GM19240 (cell line): ENCODE data around the gene RPL23.

ENCODE experiments used
- DNase-seq: peaks from one replicate; pipeline ENCODE4 v3.0.0; 2011; ENCODE audit warnings: low spot score; ENCODE audit not compliant: insufficient read length

Gene RPL23

DNA sequence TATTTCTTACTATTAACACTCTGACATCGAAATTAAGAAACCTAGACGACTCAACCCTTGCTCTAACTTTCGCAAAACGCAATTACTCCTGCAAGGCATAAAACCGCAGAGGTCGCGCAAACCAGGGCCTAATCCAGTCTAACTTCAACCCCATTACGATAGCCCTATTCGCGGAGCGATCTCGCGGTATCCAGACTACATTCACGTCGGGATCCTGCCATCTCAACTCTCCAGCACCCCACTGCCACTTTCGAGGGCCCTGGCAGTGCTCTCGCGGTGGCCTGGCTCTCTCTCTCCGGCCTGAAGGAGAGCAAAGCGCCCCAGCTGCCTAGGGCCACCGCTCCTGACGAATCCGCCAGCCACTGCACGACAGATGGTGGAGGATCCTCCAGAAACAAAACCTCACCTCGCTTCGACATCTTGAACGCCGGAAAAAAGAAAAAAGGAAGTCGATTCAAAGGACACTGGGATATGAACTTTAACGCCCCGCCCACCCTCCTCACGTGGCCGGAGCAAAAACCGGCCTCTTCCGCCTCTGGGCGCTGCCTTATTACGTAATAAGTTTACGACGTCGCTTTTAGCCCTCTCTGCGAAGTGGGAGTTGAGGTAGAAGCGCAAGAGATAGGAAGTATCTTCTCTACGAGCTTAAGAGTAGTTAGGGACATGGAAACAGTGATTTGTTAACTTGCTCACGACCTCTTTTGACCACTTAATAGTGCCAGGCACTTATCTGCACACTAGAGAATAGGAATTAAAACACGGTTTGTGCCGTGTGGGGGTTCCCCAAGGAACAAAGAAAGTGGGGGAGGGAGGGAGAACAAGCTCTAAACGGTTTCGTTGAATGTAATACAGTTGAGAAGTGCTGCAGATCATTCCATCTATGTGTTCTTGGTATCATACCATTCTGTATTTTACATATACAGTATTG is at the start of gene RPL23:
Gene RPL23 (minus strand): TSS at position 430 of the 928 bp plus-strand sequence. CDS start 11 bp downstream, at position 419.
- DNase-seq: peak; percentile 81

DNA sequence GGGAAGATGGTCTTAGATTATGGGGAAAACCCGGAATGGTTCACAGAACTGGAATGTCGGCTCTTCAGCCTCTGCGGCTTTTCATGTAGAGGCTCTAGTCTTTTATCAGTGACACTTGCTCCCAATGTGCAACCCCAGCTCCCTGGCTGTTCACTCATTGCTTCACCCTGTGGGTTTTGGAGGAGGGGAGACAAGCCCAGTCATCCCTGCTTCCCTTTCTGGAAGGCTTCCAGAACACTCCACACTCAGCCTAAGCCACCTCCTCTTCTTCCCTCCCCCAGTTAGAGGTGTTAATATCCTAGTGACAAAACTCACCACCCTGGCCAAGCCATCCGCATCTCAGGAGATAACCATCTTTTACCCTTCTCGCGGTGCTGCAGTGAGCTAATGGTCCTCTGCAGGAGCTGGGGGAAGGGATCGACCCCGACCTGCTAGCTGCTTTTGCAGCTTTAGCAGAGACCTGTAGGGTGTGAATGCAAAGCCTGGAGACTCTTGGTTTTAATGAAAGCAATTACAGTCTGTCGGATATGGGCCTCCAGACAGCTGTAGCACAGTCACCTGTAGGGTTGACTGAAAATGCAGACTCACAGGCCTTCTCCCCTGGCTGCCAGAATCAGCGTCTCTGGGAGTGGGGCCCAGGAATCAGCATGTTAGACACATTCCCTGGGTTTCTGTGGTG is 47.6 kb upstream of the RPL23 start:
- DNase-seq: no peak

GRCh38 chr17:38899421-38899820 is 45.9 kb upstream of the RPL23 start:
- DNase-seq: no peak

DNA sequence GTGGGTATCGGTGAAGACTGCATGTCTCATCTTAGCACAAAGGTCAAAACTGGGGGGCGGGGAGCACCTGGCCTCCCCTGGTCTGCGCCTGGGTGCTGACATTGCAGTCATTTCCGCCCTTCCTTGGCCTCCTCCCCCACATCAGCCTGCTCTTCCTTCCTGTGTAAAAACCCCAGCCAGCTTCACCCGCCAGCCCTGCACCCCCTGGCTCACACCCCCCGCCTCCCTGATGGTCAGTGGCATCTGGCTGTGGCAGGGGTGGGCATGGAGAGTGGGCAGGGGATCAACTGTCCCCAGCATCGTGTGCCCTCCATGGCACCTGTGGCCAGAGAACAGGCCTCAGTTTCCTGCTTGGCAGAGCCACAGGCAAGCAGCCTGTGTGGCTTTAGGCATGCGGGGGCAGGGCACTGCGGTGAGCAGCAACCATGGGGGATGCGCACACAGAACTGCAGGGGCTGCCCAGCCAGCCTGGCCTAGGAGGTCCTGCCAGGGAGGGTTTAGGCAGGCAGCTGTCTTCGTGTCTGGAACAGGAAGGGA is 45.4 kb upstream of the RPL23 start:
- peak; percentile 96 for DNase-seq

GRCh38 chr17:38898291-38898679 is 44.8 kb upstream of the RPL23 start:
- no peak for DNase-seq

DNA sequence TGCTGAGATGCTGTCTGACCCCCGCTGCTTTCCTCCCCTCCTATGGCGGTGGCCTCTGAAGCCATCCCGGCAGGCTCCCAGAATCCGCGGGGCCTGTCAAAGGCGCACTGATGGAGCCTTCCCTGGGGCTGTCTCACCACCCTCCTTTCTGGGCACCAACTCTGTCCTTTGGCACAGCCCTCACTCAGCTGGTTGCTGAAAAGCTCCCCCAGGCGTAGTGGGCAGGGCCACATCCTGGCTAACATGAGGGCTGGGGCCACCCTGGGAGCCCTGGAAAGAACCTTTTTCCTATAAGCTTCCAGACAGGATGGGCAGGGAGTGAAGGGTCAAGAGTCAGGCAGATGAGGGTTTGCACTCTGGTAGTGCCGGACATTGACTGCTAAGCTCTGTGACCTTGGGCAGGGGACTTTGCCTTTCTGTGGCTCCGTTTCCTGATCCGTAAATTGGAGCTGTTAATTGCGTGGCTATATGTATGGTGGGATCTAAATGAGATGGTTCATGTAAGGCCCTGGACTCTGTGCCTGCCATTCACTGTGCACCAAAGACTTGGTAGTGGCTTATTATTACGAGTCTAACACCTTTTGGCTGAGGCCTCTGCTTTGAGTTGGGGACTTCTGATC is 44.3 kb upstream of the RPL23 start:
- no peak for DNase-seq

GRCh38 chr17:38897176-38897575 is 43.7 kb upstream of the RPL23 start:
- no peak for DNase-seq

DNA sequence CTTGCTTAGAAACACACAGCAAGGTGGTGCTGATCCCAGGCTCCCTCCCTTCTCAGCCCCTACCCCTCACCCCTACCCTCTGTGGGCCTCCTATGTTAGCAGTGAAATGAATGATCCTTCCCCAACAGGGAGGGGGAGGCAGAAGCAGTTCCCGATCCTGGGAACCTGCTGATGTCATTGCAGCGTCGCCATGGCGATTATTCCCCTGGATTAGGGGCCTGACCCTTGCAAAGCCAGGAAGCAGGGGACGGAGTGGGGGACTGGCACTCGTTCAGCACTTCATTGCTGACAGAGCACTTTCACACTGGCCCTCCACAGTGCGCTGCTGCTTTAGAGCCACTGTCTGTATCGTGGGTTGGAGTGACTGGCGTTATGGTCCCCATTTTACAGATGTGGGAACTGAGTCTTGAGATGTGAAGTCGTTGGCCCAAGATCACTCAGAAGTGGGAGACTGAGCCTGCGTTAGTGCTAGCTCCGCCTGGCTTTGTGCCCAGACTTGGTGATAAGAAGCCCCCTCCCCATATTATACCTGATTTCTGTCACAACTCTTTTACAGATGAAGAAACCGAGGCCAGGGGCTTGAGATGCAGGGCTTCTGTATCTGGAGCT is 42.9 kb upstream of the RPL23 start:
- DNase-seq: no peak

DNA sequence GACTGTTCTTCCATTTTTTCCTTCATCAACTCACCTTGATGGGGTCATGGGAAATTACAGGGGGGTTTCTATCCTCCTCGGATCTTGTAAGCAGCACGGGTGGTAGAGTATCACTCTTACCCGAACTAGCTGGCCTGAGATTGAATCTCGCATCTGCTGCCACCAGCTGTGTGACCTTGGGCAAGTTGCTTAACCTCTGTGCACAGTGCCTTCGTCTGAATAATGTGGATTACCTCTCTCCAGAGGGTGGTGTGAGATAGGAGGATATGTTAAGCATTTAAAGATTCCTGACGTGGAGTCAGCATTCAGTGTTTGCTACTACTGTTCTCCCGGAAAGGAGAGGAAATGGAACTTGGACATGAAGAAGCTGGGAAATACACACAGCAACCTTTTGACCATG is 40.8 kb upstream of the RPL23 start:
- DNase-seq: no peak

DNA sequence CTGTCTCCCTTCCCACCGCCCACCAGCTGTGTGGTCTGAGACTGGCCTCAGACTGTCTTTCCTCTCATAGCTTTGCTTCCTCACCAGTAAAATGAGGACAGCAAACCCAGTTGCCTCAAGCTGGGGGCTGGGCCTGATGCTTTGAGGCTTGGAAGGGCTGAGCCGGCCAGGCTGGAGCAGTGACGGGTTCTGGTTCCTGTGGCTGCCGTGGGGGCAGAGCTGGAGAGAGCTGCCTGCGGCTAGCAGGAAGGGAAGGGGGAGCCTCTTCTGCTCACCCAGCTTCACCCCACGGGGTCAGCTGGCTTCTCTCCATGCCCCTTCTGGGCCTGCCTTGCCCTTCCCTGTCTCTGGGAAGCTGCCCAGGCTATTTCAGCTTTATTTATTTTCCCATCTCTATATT is 40.1 kb upstream of the RPL23 start:
- DNase-seq: no peak

DNA sequence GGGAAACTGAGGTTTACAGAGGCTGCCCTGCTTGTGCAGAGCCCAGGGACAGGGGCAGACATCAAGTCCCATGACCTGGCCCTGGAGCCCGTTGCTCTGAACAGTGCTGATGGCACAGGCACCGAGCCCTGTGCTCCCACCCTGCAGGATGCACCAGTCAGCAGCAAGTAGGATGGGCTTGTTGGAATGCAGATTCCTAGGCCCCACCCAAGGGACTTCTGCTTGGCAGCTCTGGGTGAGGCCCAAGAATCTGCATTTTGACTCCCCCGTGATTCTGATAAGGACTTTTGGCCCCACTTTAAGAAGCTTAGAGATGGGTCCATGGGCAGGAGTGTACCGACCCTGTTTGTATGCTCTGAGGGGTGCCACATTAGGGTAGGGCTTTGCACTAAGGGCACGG is 39.6 kb upstream of the RPL23 start:
- no peak for DNase-seq

- DNase-seq: no peak
These were observed 39.1 kb upstream of the RPL23 start for GRCh38 chr17:38892620-38893019.

GRCh38 chr17:38892083-38892482 is 38.6 kb upstream of the RPL23 start:
- no peak for DNase-seq

GRCh38 chr17:38891441-38891840 is 37.9 kb upstream of the RPL23 start:
- DNase-seq: no peak

DNA sequence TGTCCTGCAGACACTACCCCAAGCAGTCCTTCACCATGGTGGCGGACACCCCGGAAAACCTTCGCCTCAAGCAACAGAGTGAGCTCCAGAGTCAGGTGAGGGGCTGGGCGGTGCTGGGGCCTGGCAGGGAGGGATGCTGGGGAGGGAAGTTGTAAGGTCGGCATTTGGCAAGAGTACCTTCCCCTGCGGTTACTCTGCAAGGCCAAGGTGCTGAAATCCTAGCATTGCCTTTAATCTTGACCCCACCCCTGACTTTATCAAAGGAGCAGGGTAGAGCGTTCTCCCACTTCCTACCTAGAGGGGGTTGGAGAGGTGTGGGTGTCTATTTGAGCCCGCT is 36.9 kb upstream of the RPL23 start:
- no peak for DNase-seq

DNA sequence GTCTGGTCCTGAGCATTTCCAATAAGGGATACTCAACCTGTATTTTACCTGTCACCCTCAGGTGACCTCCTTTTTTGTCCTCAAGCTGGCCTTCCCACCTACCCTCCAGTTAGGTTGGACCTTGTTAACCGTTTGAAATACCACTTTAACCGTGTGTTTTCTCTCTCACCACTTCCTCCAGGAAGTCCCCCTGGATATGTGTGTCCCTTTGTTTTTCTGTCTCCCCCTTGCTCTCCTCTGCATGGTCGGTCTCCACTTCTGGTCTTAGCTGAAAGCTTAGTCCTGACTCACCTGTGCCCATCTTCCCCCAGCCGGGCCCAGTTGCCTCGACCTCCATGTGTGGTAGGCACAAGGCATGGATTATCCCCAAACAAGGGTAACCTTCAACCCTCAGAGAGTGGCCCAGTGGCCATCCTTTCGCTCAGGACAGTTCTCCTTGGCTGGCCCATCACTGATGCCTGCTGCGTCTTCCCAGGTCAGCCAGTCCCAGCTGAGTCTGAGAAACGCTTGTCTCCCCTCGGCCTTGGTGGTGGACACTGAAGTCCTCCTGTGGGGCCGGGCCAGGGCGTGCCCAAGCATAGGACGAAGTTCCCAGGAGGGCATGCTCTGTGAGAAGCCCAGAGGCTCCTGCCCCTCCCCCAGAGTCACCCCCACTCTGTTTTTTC is 36.4 kb upstream of the RPL23 start:
- no peak for DNase-seq

DNA sequence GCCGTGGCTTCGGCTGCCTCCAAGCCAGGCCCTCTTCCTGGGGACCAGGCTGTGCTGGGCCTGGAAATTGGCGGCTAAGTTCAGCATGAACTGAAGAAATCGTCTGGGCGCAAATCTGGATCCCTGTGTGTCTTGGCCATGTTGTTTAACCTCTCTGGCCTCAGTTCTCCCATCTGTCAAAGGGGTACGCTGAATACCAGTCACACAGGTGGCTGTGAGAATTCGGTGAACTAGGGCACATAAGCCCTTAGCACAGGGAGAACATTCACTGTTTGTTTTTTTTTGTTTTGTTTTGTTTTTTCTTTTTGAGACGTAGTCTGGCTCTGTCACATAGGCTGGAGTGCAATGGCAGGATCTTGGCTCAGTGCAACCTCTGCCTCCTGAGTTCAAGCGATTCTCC is 35.3 kb upstream of the RPL23 start:
- DNase-seq: no peak

GRCh38 chr17:38886643-38887010 is 33.1 kb upstream of the RPL23 start:
- DNase-seq: no peak

DNA sequence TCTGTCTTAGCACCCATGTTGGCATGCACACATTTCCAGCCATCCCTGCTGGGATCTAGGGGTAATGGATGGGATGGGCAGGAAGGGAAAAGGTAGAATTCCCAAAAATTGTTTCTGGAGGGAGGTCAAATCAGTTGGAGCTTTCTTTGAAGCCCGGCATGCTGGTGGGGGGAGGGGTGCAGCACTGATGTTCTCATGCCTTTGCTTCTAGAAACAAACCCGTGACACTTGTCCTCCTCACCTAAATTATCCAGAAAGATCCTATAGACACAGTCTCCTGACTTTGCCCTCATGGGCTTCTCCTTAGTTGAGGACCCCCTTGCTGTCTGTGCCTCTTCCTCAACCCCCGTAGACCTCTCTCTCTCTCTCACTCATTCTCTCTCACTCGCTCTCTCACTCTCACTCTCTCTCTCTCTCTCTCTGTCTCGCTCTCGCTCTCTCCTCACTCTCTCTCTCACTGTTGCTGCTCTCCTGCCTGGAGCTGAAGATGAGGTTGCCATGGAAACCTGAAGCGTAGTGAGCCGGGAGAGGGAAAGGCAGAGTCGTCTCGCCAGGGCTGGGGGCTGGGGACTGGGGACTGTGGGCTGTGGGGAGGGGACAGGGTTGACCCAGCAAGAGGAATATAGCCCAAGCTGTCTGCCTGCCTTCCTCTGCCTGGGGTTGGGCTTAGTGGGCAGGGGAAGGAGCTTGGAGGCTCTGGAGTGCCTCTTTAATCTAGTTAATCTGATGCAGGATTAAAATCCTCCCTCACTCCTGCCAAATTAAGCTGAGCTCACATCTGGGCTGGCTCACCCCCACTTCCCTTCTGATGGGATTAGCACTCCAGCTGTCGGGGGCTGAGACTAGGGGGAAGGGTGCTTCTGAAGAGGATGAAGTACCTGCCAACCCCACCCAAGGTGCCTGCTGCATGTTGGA is 32.5 kb upstream of the RPL23 start:
- no peak for DNase-seq

DNA sequence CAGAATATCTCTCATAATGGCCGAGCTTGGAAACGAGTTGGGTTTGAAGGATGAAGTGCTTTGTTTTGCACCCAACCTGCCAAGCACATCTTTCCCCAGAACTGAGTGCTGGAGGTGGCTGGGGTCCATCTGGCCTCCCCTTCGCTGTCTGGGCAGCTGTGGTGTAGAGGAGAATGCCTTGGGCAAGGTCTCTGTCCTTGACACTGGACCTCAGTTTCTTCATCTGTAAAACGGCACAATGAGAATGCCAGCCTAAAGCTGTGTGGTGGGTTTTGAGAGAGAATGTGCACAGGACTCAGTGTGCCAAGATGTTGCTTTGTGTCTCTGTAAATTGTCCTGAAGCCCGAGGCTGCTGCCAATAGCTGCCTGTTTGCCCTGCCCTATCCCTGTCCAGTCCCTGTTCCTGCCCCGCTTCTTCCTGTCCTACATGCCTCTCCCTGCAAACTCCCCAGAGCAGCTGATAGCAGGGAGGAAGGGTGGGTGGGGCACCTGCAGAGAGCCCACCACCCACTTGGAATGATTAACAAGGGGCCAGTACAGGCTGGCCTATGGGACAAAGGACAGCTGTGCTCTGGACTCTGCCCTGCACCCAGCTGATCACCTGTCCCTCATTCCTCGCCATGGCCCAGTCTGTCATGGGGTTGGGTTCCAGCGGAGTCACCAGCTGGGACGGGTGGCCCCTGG is 31.7 kb upstream of the RPL23 start:
- DNase-seq: no peak
